HCT116 (cell line): ENCODE data around the gene RPN1. TPM values are rescaled to one million over a fixed set of nuclear protein-coding genes. Genes with fewer than 3 reads are reported as not detected.

ENCODE experiments used
- ATAC-seq: fragments of 200-7000 bp; cut with Tn5 transposase; 2 replicates; pipeline ENCODE4 v1.9.1; 2020; ENCODE audit warnings: mild to moderate bottlenecking, moderate library complexity
- BruUV-seq: library from RNA; stranded (reverse); fragments of 400-500 nt; replicated peaks from 2 replicates; lab custom pipeline; 2021; lab: Mats Ljungman, UMichigan
- CTCF ChIA-PET: fragments of 300-600 bp; sonication (Branson Sonifier 250); formaldehyde crosslinking; loops from one replicate; lab custom pipeline; 2021; ENCODE audit warnings: antibody characterized with exemption; lab: Charles Lee
- POLR2A ChIA-PET: fragments of 300-600, 350-600 bp; sonication (Branson Sonifier 250); formaldehyde crosslinking; loops from one replicate; lab custom pipeline; 2021; ENCODE audit warnings: antibody characterized with exemption; lab: Charles Lee
- RAD21 ChIA-PET, 2 experiments: fragments of 300-600 bp; sonication (Branson Sonifier 250); formaldehyde crosslinking; loops; one replicate each; lab custom pipeline; 2023; ENCODE audit warnings: low total read pairs in 2 of 2; ENCODE audit not compliant: uncharacterized antibody in 2 of 2, unreplicated experiment in 2 of 2, low non-redundant PET in 1 of 2; lab: Charles Lee
- DNase-seq: peaks from one replicate; pipeline ENCODE4 v3.0.0-alpha.2; 2010; ENCODE audit warnings: low read depth, low spot score
- H2AFZ ChIP-seq: fragments of 200-600 bp; shearing (Covaris generic), sonication (generic); 2 replicates; pipeline ENCODE4 v1.6.1; 2017; ENCODE audit warnings: low read depth, mixed run types, mixed read lengths, antibody characterized with exemption, low read length; ENCODE audit not compliant: poor library complexity, severe bottlenecking
- H3K27ac ChIP-seq: 2 replicates; pipeline ENCODE4 v1.5.1; 2012; ENCODE audit warnings: low read depth, low read length
- H3K27me3 ChIP-seq: fragments of 200-600 bp; sonication (generic); 2 replicates; pipeline ENCODE4 v1.6.1; 2016; ENCODE audit warnings: mixed run types, low read length, mixed read lengths; ENCODE audit not compliant: insufficient read depth
- H3K36me3 ChIP-seq, 2 experiments: fragments of 200-500 bp in 1 of 2; fragments of 200-600 bp in 1 of 2; sonication (Bioruptor generic) in 1 of 2; sonication (generic) in 1 of 2; 2 replicates each; pipeline versions ENCODE4 v1.5.1 to v1.6.1; 2014 to 2016; ENCODE audit warnings: low read length in 2 of 2, inconsistent platforms in 1 of 2, mixed read lengths in 1 of 2, mixed run types in 1 of 2; ENCODE audit not compliant: insufficient read depth in 2 of 2, control insufficient read depth in 1 of 2
- H3K4me1 ChIP-seq, 2 experiments: fragments of 200-600 bp in 1 of 2; sonication (generic) in 1 of 2; 2 replicates each; pipeline versions ENCODE4 v1.5.1 to v1.6.1; 2012 to 2017; ENCODE audit warnings: low read length in 2 of 2, inconsistent platforms in 1 of 2, mild to moderate bottlenecking in 1 of 2, mixed read lengths in 1 of 2, mixed run types in 1 of 2, moderate library complexity in 1 of 2; ENCODE audit not compliant: insufficient read depth in 2 of 2, control insufficient read depth in 1 of 2
- H3K4me2 ChIP-seq: fragments of 200-600 bp; sonication (generic); 2 replicates; pipeline ENCODE4 v1.6.1; 2017; ENCODE audit warnings: mixed run types, low read length, mixed read lengths
- H3K4me3 ChIP-seq, 2 experiments: fragments of 200-600 bp in 1 of 2; sonication (generic) in 1 of 2; replicated peaks in 1 of 2; 2 replicates each; pipeline ENCODE4 v1.5.1; 2011 to 2016; ENCODE audit warnings: low read length in 2 of 2, control low read depth in 1 of 2, low read depth in 1 of 2, mild to moderate bottlenecking in 1 of 2, mixed read lengths in 1 of 2, mixed run types in 1 of 2
- H3K79me2 ChIP-seq: fragments of 200-600 bp; sonication (generic); 2 replicates; pipeline ENCODE4 v1.6.1; 2017; ENCODE audit warnings: mild to moderate bottlenecking, mixed run types, low read length, moderate library complexity, mixed read lengths; ENCODE audit not compliant: insufficient read depth
- H3K9ac ChIP-seq: fragments of 200-600 bp; sonication (generic); 2 replicates; pipeline ENCODE4 v1.6.1; 2016; ENCODE audit warnings: low read length, mixed read lengths
- H3K9me2 ChIP-seq: fragments of 200-600 bp; sonication (generic), shearing (Covaris generic); 2 replicates; pipeline ENCODE4 v1.6.1; 2017; ENCODE audit warnings: mixed run types, mild to moderate bottlenecking, moderate library complexity; ENCODE audit not compliant: insufficient read depth
- H3K9me3 ChIP-seq, 2 experiments: fragments of 200-500 bp in 1 of 2; fragments of 200-600 bp in 1 of 2; sonication (Bioruptor generic) in 1 of 2; sonication (generic) in 1 of 2; 2 replicates each; pipeline ENCODE4 v1.6.1; 2014 to 2017; ENCODE audit warnings: low read length in 2 of 2, mixed read lengths in 2 of 2, inconsistent platforms in 1 of 2, low read depth in 1 of 2, mild to moderate bottlenecking in 1 of 2, mixed run types in 1 of 2, moderate library complexity in 1 of 2; ENCODE audit not compliant: control insufficient read depth in 1 of 2, insufficient read depth in 1 of 2
- H4K20me1 ChIP-seq: fragments of 200-600 bp; sonication (generic), shearing (Covaris generic); 2 replicates; pipeline ENCODE4 v1.6.1; 2017; ENCODE audit warnings: mixed run types, mild to moderate bottlenecking, moderate library complexity; ENCODE audit not compliant: insufficient read depth
- CBX3 ChIP-seq: IDR thresholded peaks from 2 replicates; pipeline ENCODE4 v1.6.1; 2012; ENCODE audit warnings: low read depth
- EGR1 ChIP-seq: IDR thresholded peaks from 2 replicates; pipeline ENCODE4 v1.6.1; 2012; ENCODE audit warnings: low read depth
- JUND ChIP-seq: IDR thresholded peaks from 2 replicates; pipeline ENCODE4 v1.6.1; 2012
- POLR2AphosphoS5 ChIP-seq: IDR thresholded peaks from 2 replicates; pipeline ENCODE4 v1.6.1; 2011; ENCODE audit warnings: mild to moderate bottlenecking, low read depth, low read length, moderate library complexity
- SP1 ChIP-seq: IDR thresholded peaks from 2 replicates; pipeline ENCODE4 v1.6.1; 2012; ENCODE audit warnings: low read depth
- SRF ChIP-seq: IDR thresholded peaks from 2 replicates; pipeline ENCODE4 v1.6.1; 2012; ENCODE audit warnings: low read depth
- ZFX ChIP-seq: fragments of 450-650 bp; IDR thresholded peaks from 2 replicates; pipeline ENCODE4 v1.6.1; 2017
- intact Hi-C: fragments of 100-400 bp; cut with micrococcal nuclease; formaldehyde crosslinking; loops from 2 replicates; pipeline ENCODE4 v1.10.0; 2022
- total RNA-seq: library from RNA; stranded (reverse); gene quantifications from one replicate; pipeline ENCODE4 v1.2.1, GENCODE V29; 2021; ENCODE audit not compliant: unreplicated experiment
- TF ChIP-seq, protein P1 (sequence below): IDR thresholded peaks from 2 replicates; pipeline ENCODE4 v1.6.1; 2012; ENCODE audit warnings: low read depth
- TF ChIP-seq, protein P2 (sequence below), 3 experiments: fragments of 200-600 bp in 1 of 3; sonication (generic) in 1 of 3; IDR thresholded peaks in 2 of 3; conservative IDR thresholded peaks in 1 of 3; 2 replicates each; pipeline ENCODE4 v1.5.1; 2012 to 2017; ENCODE audit warnings: low read depth in 2 of 3, low read length in 2 of 3, antibody characterized with exemption in 1 of 3, borderline replicate concordance in 1 of 3, control low read depth in 1 of 3, mild to moderate bottlenecking in 1 of 3, mixed read lengths in 1 of 3, mixed run types in 1 of 3, moderate library complexity in 1 of 3; ENCODE audit not compliant: insufficient read depth in 1 of 3
- TF ChIP-seq, protein P3 (sequence below): IDR thresholded peaks from 2 replicates; pipeline ENCODE4 v1.6.1; 2012

Gene RPN1
- total RNA-seq, 1 experiment from 2014 or later: 218 TPM

GRCh38 chr3:128607710-128608048, 42.9 kb downstream of the RPN1 start:
- Histone ChIP-seq H3K9me3 (no peaks in the 10 kb centered on the region), H2AFZ (no peak overlapping the region), H3K27me3 (no peaks in the 10 kb centered on the region), H3K9ac (no peak overlapping the region), H3K36me3 (no peaks in the 10 kb centered on the region), H4K20me1 (no peaks in the 10 kb centered on the region), H3K4me3 (no peak overlapping the region), H3K27ac (no peak overlapping the region; the same call in 1 of the 2 replicates), H3K9me2 (no peaks in the 10 kb centered on the region), H3K4me1 (peaks cover 0 to 3% of the 10 kb centered on the region in 2 experiments; a peak in 1 of 4 replicates), H3K4me2 (no peak overlapping the region), H3K79me2 (no peaks in the 10 kb centered on the region)
- CTCF ChIA-PET: interaction anchor here (0.6 kb wide), 1 partner anchor 10 kb away, joined by 3 read pairs; no protein-coding TSS in a partner anchor
- BruUV-seq: no TSS peak
- POLR2A ChIA-PET: no interaction called here
- intact Hi-C loops: loop anchor here (1.0 kb wide), 1 partner anchor 436 kb away; no protein-coding TSS in a partner anchor
- no peak for DNase-seq
- TF ChIP-seq, protein P1, sequence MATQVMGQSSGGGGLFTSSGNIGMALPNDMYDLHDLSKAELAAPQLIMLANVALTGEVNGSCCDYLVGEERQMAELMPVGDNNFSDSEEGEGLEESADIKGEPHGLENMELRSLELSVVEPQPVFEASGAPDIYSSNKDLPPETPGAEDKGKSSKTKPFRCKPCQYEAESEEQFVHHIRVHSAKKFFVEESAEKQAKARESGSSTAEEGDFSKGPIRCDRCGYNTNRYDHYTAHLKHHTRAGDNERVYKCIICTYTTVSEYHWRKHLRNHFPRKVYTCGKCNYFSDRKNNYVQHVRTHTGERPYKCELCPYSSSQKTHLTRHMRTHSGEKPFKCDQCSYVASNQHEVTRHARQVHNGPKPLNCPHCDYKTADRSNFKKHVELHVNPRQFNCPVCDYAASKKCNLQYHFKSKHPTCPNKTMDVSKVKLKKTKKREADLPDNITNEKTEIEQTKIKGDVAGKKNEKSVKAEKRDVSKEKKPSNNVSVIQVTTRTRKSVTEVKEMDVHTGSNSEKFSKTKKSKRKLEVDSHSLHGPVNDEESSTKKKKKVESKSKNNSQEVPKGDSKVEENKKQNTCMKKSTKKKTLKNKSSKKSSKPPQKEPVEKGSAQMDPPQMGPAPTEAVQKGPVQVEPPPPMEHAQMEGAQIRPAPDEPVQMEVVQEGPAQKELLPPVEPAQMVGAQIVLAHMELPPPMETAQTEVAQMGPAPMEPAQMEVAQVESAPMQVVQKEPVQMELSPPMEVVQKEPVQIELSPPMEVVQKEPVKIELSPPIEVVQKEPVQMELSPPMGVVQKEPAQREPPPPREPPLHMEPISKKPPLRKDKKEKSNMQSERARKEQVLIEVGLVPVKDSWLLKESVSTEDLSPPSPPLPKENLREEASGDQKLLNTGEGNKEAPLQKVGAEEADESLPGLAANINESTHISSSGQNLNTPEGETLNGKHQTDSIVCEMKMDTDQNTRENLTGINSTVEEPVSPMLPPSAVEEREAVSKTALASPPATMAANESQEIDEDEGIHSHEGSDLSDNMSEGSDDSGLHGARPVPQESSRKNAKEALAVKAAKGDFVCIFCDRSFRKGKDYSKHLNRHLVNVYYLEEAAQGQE: no peak
- no peak for TF ChIP-seq EGR1
- RAD21 ChIA-PET: no interaction called here
- no peak for ATAC-seq

- H3K9ac ChIP-seq: no peak overlapping the region
- ChIA-PET POLR2A (no interaction called here), CTCF (interaction anchor here (1.5 kb wide), 1 partner anchor 12 kb away, joined by 5 read pairs; no protein-coding TSS in a partner anchor), RAD21 (no interaction called here)
- H3K4me2 ChIP-seq: no peak overlapping the region
- no peak for DNase-seq
- no peak overlapping the region for H3K4me3 ChIP-seq
- no peak overlapping the region for H2AFZ ChIP-seq
- no peaks in the 10 kb centered on the region for H3K9me2 ChIP-seq
- no TSS peak for BruUV-seq
- intact Hi-C loops: no loop called here
- H4K20me1 ChIP-seq: no peaks in the 10 kb centered on the region
- no peaks in the 10 kb centered on the region for H3K27me3 ChIP-seq
- no peak for TF ChIP-seq SRF
- TF ChIP-seq, protein P2, sequence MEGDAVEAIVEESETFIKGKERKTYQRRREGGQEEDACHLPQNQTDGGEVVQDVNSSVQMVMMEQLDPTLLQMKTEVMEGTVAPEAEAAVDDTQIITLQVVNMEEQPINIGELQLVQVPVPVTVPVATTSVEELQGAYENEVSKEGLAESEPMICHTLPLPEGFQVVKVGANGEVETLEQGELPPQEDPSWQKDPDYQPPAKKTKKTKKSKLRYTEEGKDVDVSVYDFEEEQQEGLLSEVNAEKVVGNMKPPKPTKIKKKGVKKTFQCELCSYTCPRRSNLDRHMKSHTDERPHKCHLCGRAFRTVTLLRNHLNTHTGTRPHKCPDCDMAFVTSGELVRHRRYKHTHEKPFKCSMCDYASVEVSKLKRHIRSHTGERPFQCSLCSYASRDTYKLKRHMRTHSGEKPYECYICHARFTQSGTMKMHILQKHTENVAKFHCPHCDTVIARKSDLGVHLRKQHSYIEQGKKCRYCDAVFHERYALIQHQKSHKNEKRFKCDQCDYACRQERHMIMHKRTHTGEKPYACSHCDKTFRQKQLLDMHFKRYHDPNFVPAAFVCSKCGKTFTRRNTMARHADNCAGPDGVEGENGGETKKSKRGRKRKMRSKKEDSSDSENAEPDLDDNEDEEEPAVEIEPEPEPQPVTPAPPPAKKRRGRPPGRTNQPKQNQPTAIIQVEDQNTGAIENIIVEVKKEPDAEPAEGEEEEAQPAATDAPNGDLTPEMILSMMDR (IDR thresholded peaks at IDR 0.05 in 2 of 3, conservative IDR thresholded peaks at IDR 0.05 in 1 of 3; ENCODE audit: borderline replicate concordance in 1 of 3, insufficient read depth in 1 of 3, low read depth in 2 of 3, low read length in 2 of 3): no peak
- TF ChIP-seq JUND: no peak
- no peak for TF ChIP-seq SP1
- TF ChIP-seq, protein P3, sequence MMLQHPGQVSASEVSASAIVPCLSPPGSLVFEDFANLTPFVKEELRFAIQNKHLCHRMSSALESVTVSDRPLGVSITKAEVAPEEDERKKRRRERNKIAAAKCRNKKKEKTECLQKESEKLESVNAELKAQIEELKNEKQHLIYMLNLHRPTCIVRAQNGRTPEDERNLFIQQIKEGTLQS: no peak
- TF ChIP-seq POLR2AphosphoS5: no peak
- no peak for TF ChIP-seq ZFX
- no peak for TF ChIP-seq CBX3
- ATAC-seq: no peak
- H3K27ac ChIP-seq: no peak overlapping the region
- H3K9me3 ChIP-seq: no peaks in the 10 kb centered on the region
- peaks cover 0 to 3% of the 10 kb centered on the region in 2 experiments; a peak in 1 of 4 replicates for H3K4me1 ChIP-seq
- no peaks in the 10 kb centered on the region for H3K79me2 ChIP-seq
- H3K36me3 ChIP-seq: no peaks in the 10 kb centered on the region
Observed at GRCh38 chr3:128606094-128606493, 44.5 kb downstream of the RPN1 start.
